ENCODE data around the gene TEX14. TPM values are rescaled to one million over a fixed set of nuclear protein-coding genes. Genes with fewer than 3 reads are reported as not detected.
"Not testable (repeated sequence)": the region's sequence is repeated elsewhere in the genome, so short reads cannot be mapped to it uniquely, and the experiment has no call there.

The TEX14 gene
- total RNA-seq, 1 donor from 2014 or later = 0.34 TPM

DNA sequence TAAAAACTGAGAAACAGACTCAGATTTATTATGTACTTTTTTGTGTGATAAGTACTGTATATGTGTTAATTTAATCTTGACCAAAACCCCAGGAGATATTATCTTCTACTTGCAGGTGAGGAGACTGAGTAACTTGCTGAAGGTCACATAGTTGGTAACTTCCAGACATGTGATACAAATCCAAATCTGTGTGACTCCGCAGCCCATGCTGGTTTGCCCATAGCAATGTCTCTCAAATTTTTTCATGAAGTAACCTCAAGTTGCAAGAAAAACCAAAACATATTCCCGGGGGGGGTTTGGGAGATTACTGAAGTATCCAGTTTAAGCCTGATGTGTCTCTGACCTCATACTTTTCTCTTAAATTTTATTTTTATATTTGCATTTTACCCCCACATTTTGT, 3.3 kb downstream of the TEX14 start:
- Mint-ChIP-seq H3K9me3 (no peaks in the 10 kb centered on the region), H3K27me3 (ENCODE audit: low read depth) (no peaks in the 10 kb centered on the region)

DNA sequence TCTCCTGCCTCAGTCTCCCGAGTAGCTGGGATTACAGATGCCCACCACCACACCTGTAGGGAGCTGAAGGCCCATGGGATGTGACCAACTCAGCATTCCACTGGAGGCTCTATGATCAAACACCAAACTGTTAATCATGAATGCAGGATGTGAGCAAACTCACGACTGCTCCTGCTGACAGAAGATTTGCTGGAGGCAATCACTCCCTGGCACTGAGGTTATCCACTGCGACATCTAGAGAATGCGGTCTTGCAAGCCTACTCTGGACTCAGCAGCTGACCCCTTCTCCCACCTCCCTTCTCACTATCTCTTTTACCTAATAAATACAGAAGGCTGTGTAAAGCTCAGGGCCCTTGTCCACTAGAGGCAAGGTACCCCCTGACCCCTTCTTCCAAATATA, 4.9 kb downstream of the TEX14 start:
- H3K4me1 Mint-ChIP-seq = peaks cover 7% of the 10 kb centered on the region
- H3K27ac Mint-ChIP-seq = peak overlapping the region; percentile 59
- no peak for DNase-seq (ENCODE audit: low spot score in 2 of 2, unreplicated experiment in 2 of 2)

More for the DNA sequence above, 3.3 kb downstream of the TEX14 start:
- H3K4me1 Mint-ChIP-seq = peaks cover 23% of the 10 kb centered on the region
- TF ChIP-seq, protein P1, sequence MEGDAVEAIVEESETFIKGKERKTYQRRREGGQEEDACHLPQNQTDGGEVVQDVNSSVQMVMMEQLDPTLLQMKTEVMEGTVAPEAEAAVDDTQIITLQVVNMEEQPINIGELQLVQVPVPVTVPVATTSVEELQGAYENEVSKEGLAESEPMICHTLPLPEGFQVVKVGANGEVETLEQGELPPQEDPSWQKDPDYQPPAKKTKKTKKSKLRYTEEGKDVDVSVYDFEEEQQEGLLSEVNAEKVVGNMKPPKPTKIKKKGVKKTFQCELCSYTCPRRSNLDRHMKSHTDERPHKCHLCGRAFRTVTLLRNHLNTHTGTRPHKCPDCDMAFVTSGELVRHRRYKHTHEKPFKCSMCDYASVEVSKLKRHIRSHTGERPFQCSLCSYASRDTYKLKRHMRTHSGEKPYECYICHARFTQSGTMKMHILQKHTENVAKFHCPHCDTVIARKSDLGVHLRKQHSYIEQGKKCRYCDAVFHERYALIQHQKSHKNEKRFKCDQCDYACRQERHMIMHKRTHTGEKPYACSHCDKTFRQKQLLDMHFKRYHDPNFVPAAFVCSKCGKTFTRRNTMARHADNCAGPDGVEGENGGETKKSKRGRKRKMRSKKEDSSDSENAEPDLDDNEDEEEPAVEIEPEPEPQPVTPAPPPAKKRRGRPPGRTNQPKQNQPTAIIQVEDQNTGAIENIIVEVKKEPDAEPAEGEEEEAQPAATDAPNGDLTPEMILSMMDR (IDR thresholded peaks at IDR 0.05; ENCODE audit: unreplicated experiment) = no peak
- no peak overlapping the region for H3K27ac Mint-ChIP-seq
- H3K4me3 Mint-ChIP-seq = no peak overlapping the region
- DNase-seq (ENCODE audit: low spot score in 2 of 2, unreplicated experiment in 2 of 2) = no peak
- no peaks in the 10 kb centered on the region for H3K36me3 Mint-ChIP-seq

GRCh38 chr17:58684462-58684861, 7.4 kb downstream of the TEX14 start:
- H3K4me1 Mint-ChIP-seq = peaks cover 12% of the 10 kb centered on the region
- not testable (repeated sequence) for H3K27ac Mint-ChIP-seq; H3K36me3 Mint-ChIP-seq; H3K9me3 Mint-ChIP-seq; H3K4me3 Mint-ChIP-seq; H3K27me3 Mint-ChIP-seq (ENCODE audit: low read depth); DNase-seq (ENCODE audit: low spot score in 2 of 2, unreplicated experiment in 2 of 2)

More for the DNA sequence above, 4.9 kb downstream of the TEX14 start:
- no peak overlapping the region for H3K4me3 Mint-ChIP-seq
- no peaks in the 10 kb centered on the region for H3K27me3 Mint-ChIP-seq (ENCODE audit: low read depth)
- TF ChIP-seq, protein P1 (IDR thresholded peaks at IDR 0.05; ENCODE audit: unreplicated experiment) = no peak
- H3K9me3 Mint-ChIP-seq = no peaks in the 10 kb centered on the region
- no peaks in the 10 kb centered on the region for H3K36me3 Mint-ChIP-seq

- Mint-ChIP-seq H3K27me3 (ENCODE audit: low read depth) (no peaks in the 10 kb centered on the region), H3K9me3 (no peaks in the 10 kb centered on the region), H3K27ac (no peak overlapping the region), H3K4me1 (peaks cover 12% of the 10 kb centered on the region), H3K36me3 (no peaks in the 10 kb centered on the region), H3K4me3 (no peak overlapping the region)
- DNase-seq (ENCODE audit: low spot score in 2 of 2, unreplicated experiment in 2 of 2) = no peak
- TF ChIP-seq, protein P1 (IDR thresholded peaks at IDR 0.05; ENCODE audit: unreplicated experiment) = no peak
These were observed 7.8 kb downstream of the TEX14 start for GRCh38 chr17:58684003-58684402.

DNA sequence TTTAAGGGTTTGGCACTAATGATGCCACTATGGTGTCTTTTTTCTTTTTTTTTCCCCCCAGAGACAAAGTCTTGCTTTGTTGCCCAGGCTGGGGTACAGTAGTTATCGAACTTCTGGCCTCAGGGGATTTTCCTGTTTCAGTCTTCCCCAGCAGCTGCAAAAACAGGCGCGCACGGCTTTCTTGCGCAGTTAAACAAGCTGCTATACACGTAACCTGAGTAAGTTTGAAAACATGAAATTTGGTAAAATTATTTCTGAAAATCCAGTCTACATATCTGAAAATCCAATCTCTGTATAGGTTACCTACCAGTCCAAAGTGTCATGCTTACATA, 11.8 kb downstream of the TEX14 start:
- peaks cover 4% of the 10 kb centered on the region for H3K4me1 Mint-ChIP-seq
- DNase-seq (ENCODE audit: low spot score in 2 of 2, unreplicated experiment in 2 of 2) = no peak
- H3K9me3 Mint-ChIP-seq = no peaks in the 10 kb centered on the region
- H3K27ac Mint-ChIP-seq = peak overlapping the region; percentile 76
- H3K4me3 Mint-ChIP-seq = no peak overlapping the region
- no peaks in the 10 kb centered on the region for H3K27me3 Mint-ChIP-seq (ENCODE audit: low read depth)
- H3K36me3 Mint-ChIP-seq = no peaks in the 10 kb centered on the region
- TF ChIP-seq, protein P1 (IDR thresholded peaks at IDR 0.05; ENCODE audit: unreplicated experiment) = no peak

GRCh38 chr17:58679263-58680037, 12.4 kb downstream of the TEX14 start:
- Mint-ChIP-seq H3K27me3 (ENCODE audit: low read depth) (no peaks in the 10 kb centered on the region), H3K4me1 (peaks cover 4% of the 10 kb centered on the region), H3K36me3 (no peaks in the 10 kb centered on the region), H3K27ac (peak overlapping the region; percentile 76), H3K9me3 (no peaks in the 10 kb centered on the region), H3K4me3 (no peak overlapping the region)
- DNase-seq (ENCODE audit: low spot score in 2 of 2, unreplicated experiment in 2 of 2) = no peak
- TF ChIP-seq, protein P1 (IDR thresholded peaks at IDR 0.05; ENCODE audit: unreplicated experiment) = no peak

- not testable (repeated sequence) for DNase-seq (ENCODE audit: low spot score in 2 of 2, unreplicated experiment in 2 of 2); H3K36me3 Mint-ChIP-seq; H3K9me3 Mint-ChIP-seq; H3K27me3 Mint-ChIP-seq (ENCODE audit: low read depth); H3K4me1 Mint-ChIP-seq; H3K4me3 Mint-ChIP-seq; H3K27ac Mint-ChIP-seq
These were observed 13.6 kb downstream of the TEX14 start for GRCh38 chr17:58678287-58678686.
